Measurements from ENCODE around the gene NEURL1. TPM values are rescaled to one million over a fixed set of nuclear protein-coding genes. Genes with fewer than 3 reads are reported as not detected.
"Not testable (repeated sequence)": the region's sequence is repeated elsewhere in the genome, so short reads cannot be mapped to it uniquely, and the experiment has no call there.

The NEURL1 gene
- total RNA-seq, 2 experiments from 2014 or later, result 0.47 TPM; not detected in 1

- Histone ChIP-seq H4K20me1 (ENCODE audit: insufficient read depth, low read length) (no peaks in the 10 kb centered on the region), H3K27ac (ENCODE audit: low read depth, low read length, poor library complexity, severe bottlenecking) (no peak overlapping the region), H2AFZ (ENCODE audit: low read length) (no peak overlapping the region), H3K9me2 (ENCODE audit: insufficient read depth, low read length) (no peaks in the 10 kb centered on the region), H3K9me3 (ENCODE audit: low read length) (no peaks in the 10 kb centered on the region), H3K36me3 (ENCODE audit: insufficient read depth, low read length) (no peaks in the 10 kb centered on the region), H3K4me3 (ENCODE audit: low read depth, low read length, poor library complexity, severe bottlenecking) (no peak overlapping the region), H3K79me2 (ENCODE audit: insufficient read depth, low read depth, low read length) (no peaks in the 10 kb centered on the region), H3K4me2 (ENCODE audit: low read length) (no peak overlapping the region), H3K4me1 (ENCODE audit: insufficient read depth, low read length, poor library complexity, severe bottlenecking) (peaks cover 9% of the 10 kb centered on the region)
- no TSS peak for BruUV-seq (replicated peaks)
- TF ChIP-seq EZH2phosphoT487 (IDR thresholded peaks at IDR 0.05; ENCODE audit: borderline replicate concordance, low read depth, low read length), result no peak
- TF ChIP-seq CTCF (conservative IDR thresholded peaks at IDR 0.05; ENCODE audit: low read length), result no peak
- DNase-seq (ENCODE audit: low spot score), result no peak
- intact Hi-C loops (cut with micrococcal nuclease; ENCODE audit: unreplicated experiment), result no loop called here
- ChIA-PET POLR2A (no interaction called here), CTCF (ENCODE audit: unreplicated experiment) (no interaction called here)
These were observed 24.0 kb downstream of the NEURL1 start for GRCh38 chr10:103517234-103518085.

GRCh38 chr10:103519798-103520197 is 26.3 kb downstream of the NEURL1 start:
- Histone ChIP-seq H3K9me3 (ENCODE audit: low read length) (peaks cover under 1% of the 10 kb centered on the region; the same call in 1 of the 2 replicates), H3K36me3 (ENCODE audit: insufficient read depth, low read length) (no peaks in the 10 kb centered on the region), H3K4me3 (ENCODE audit: low read depth, low read length, poor library complexity, severe bottlenecking) (no peak overlapping the region), H3K79me2 (ENCODE audit: insufficient read depth, low read depth, low read length) (no peaks in the 10 kb centered on the region), H3K4me1 (ENCODE audit: insufficient read depth, low read length, poor library complexity, severe bottlenecking) (peaks cover 17% of the 10 kb centered on the region), H3K9me2 (ENCODE audit: insufficient read depth, low read length) (no peaks in the 10 kb centered on the region), H4K20me1 (ENCODE audit: insufficient read depth, low read length) (no peaks in the 10 kb centered on the region), H3K4me2 (ENCODE audit: low read length) (no peak overlapping the region), H3K27ac (ENCODE audit: low read depth, low read length, poor library complexity, severe bottlenecking) (no peak overlapping the region), H2AFZ (ENCODE audit: low read length) (no peak overlapping the region)
- intact Hi-C loops (cut with micrococcal nuclease; ENCODE audit: unreplicated experiment), result no loop called here
- TF ChIP-seq EZH2phosphoT487 (IDR thresholded peaks at IDR 0.05; ENCODE audit: borderline replicate concordance, low read depth, low read length) (no peak), CTCF (conservative IDR thresholded peaks at IDR 0.05; ENCODE audit: low read length) (no peak)
- no peak for DNase-seq (ENCODE audit: low spot score)
- BruUV-seq (replicated peaks), result no TSS peak
- ChIA-PET CTCF (ENCODE audit: unreplicated experiment) (no interaction called here), POLR2A (no interaction called here)

- H3K36me3 ChIP-seq (ENCODE audit: insufficient read depth, low read length); H3K9me2 ChIP-seq (ENCODE audit: insufficient read depth, low read length); H3K4me2 ChIP-seq (ENCODE audit: low read length); intact Hi-C loops (cut with micrococcal nuclease; ENCODE audit: unreplicated experiment); H3K4me3 ChIP-seq (ENCODE audit: low read depth, low read length, poor library complexity, severe bottlenecking); H3K79me2 ChIP-seq (ENCODE audit: insufficient read depth, low read depth, low read length); H3K27ac ChIP-seq (ENCODE audit: low read depth, low read length, poor library complexity, severe bottlenecking); CTCF ChIA-PET (ENCODE audit: unreplicated experiment); DNase-seq (ENCODE audit: low spot score); BruUV-seq (replicated peaks); H2AFZ ChIP-seq (ENCODE audit: low read length); H4K20me1 ChIP-seq (ENCODE audit: insufficient read depth, low read length): not testable (repeated sequence)
- Histone ChIP-seq H3K9me3 (ENCODE audit: low read length) (peaks cover 16% of the 10 kb centered on the region; the same call in 1 of the 2 replicates), H3K4me1 (ENCODE audit: insufficient read depth, low read length, poor library complexity, severe bottlenecking) (peaks cover 17% of the 10 kb centered on the region)
- POLR2A ChIA-PET, result interaction anchor here (0.7 kb wide), 1 partner anchor 12 kb away, joined by 3 read pairs; no protein-coding TSS in a partner anchor
These were observed 28.5 kb downstream of the NEURL1 start for GRCh38 chr10:103522006-103522405.
